MV-4-11 (cell line): ENCODE data around the gene GTF3C1.
A peak's percentile ranks its signal among the peaks of the same experiment; 100 is the strongest.
"Not testable (repeated sequence)": the region's sequence is repeated elsewhere in the genome, so short reads cannot be mapped to it uniquely, and the experiment has no call there.

Experiments used
- DNase-seq: peaks from one replicate; lab custom pipeline; 2025; lab: John Stamatoyannopoulos, UW

GTF3C1 gene

DNA sequence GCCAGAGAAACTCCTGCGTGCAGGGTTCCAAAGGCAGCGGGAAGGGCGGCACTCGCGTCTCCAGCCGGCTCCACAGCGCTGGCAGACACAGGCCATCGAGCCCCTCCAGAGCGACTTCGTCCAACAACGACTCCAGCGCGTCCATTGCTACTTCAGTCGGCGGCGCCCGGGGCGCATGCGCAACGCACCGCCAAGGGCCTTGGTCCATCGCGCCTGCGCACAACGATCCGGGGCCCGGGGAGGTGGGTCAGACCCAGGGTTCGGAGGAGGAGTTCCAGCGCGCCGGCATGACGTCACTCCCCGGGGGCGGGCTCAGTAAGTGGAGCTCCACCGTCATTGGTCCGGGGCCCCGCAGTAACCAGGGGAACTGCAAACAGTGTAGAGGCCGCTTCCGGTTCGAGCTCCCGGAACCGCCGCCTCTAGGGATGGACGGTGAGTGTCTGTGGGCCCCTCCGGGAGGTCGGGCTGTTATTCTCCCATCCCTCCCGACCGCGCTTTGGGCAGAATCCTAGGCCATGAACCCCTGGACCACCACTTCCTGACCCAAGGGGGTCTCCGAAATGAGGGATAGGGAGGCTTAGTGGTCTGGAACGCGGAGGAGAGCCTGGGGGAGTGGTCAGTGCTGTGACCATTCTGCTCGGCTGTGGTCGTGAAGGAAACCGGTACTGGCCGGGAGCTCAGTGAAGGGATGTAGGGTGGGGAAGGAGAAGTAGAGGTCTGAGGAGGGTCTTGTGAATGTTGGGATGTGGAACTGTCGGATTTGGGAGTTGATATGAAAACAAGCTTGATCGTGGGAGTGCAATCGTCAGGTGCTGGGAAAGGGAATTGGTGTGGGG, at the start of gene GTF3C1, which contains the start of gene KATNIP:
TSS of gene GTF3C1 (minus strand) at position 168 of the 836 bp plus-strand sequence. CDS start at position 145, 23 bp downstream.
TSS of gene KATNIP (plus strand) at position 399 of the 836 bp plus-strand sequence. CDS start at position 426, 27 bp downstream.
- DNase-seq, result peak; percentile 98

- no peak for DNase-seq
Measured at GRCh38 chr16:27598931-27599565, 49.3 kb upstream of the GTF3C1 start.

DNA sequence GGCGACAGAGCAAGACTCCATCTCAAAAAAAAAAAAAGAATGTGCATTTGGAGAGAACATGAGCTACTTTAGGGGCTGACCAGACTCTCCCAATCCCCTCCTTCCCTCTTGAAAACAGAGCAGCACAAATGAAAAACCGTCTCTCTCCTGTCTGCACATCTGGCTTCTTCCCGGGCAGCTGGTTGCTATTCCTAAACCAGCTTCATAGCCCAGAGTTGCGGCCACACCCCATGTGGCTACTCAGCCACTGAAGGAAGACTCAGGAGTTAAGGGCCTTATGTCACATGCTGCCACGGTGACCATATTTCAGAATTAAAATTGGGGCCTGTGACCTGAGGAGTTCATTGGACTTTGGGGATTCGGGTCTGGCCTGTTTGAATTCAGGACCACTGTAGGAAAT, 48.5 kb upstream of the GTF3C1 start:
- DNase-seq, result no peak

- no peak for DNase-seq
Measured at GRCh38 chr16:27597361-27597760, 47.6 kb upstream of the GTF3C1 start.

GRCh38 chr16:27596411-27596810, 46.7 kb upstream of the GTF3C1 start:
- DNase-seq, result no peak

- no peak for DNase-seq
Measured at GRCh38 chr16:27595993-27596392, 46.3 kb upstream of the GTF3C1 start.

- no peak for DNase-seq
Measured at GRCh38 chr16:27595475-27595874, 45.8 kb upstream of the GTF3C1 start.

GRCh38 chr16:27591837-27592236, 42.1 kb upstream of the GTF3C1 start:
- no peak for DNase-seq

GRCh38 chr16:27588057-27588456, 38.3 kb upstream of the GTF3C1 start:
- no peak for DNase-seq

GRCh38 chr16:27586711-27587110, 37.0 kb upstream of the GTF3C1 start:
- no peak for DNase-seq

GRCh38 chr16:27585200-27585599, 35.5 kb upstream of the GTF3C1 start:
- no peak for DNase-seq

DNA sequence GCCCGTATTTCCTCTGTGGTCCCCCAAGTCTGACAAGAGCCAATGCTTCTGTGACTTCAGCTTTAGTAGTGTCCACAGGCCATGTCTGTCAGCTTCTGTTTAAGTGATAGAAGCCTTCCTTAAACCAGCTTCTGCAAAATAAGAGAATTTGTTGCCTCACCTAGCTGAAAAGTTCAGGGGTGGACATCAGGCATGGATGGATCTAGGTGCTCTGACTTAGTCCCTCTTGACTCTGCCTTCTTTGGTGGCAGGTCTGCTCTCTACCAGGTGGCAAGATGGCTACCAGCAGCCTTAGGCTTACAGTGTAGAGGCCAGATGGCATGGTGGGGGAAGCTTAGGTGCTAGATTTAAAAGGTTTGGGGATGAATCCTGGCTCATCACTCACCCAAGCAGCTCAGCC, 33.9 kb upstream of the GTF3C1 start:
- DNase-seq, result no peak

DNA sequence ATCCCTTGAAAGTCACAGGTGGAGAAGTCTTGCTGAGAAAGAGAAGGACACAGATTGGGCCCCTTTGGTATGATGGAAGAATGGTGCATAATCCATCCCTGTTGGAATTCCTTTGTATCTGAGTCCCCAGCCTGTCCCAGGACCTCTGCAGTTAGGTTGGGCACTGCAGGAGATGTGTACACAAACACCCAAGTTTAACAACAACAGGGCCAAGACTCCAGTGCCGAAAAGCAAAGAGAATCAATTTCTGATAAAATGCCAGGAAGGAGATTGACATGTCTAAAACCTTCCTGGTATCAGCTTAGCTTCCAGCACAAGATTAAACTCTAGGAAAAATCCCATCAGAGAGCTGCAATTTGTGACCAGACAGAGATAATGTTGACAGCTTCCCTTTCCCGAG, 33.2 kb upstream of the GTF3C1 start:
- no peak for DNase-seq

- DNase-seq, result no peak
Measured at GRCh38 chr16:27579087-27579980, 29.6 kb upstream of the GTF3C1 start.

- no peak for DNase-seq
Measured at GRCh38 chr16:27576729-27577128, 27.0 kb upstream of the GTF3C1 start.

- no peak for DNase-seq
Measured at GRCh38 chr16:27572711-27573110, 23.0 kb upstream of the GTF3C1 start.

DNA sequence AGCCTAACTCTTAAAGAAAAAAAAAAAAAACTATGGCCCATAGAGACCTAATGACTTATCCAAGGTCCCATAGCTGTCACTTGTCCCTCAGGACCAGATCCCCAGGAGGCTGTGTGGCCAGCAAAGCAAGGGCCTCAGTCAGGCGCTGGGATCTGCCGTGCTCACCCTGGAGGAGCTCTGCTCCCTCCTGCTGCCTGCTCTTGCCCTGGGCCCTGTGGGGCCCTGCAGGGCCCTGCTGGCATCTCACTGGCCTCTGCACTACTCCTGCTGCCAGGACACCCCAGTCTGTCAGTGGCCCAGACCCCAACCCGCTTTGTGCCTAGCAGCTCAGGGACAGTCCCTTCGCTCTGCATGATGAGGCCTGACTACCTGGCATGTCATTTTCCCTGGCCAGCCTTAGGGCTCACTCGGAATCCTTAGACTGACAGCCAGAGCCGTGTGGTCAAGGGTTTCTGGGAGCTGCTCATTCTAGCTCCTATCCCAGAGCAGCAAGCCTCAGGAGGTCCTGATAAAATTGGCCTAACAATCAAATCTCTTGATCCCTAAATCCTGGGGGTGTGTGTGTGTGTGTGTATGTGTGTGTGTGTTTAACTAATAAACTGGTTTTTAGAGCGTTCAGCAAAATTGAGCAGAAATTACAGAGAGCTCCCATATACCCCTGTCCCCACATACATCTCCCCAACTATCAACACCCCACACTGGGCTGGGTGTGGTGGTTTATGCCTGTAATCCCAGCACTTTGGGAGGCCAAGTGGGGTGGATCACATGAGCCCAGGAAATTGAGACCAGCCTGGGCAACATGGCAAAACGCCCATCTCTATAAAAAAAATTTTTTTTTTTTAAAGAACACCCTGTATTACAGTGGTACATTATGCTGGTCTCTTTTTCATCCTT, 22.0 kb upstream of the GTF3C1 start:
- DNase-seq, result no peak

- DNase-seq, result not testable (repeated sequence)
Measured at GRCh38 chr16:27570986-27571385, 21.3 kb upstream of the GTF3C1 start.

DNA sequence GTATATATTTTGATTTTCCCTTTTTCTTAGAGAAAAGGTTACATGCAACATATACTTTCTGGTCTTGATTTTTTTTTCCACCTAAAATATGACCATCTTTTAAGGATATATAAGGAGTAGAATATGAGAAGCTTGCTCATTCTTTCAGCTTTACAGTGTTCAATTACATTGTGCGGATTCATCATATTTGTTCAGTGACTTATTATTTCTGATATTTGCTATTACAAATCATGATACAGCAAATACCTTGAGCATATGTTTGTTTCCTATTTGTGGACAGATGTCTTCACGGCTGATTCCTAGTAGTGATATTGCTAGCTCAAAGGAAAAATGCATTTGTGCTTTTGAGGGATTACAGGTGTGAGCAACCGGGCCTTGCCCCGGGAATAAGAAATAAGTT, 18.4 kb upstream of the GTF3C1 start:
- no peak for DNase-seq

- peak; percentile 50 for DNase-seq
Measured at GRCh38 chr16:27566417-27566816, 16.7 kb upstream of the GTF3C1 start.

GRCh38 chr16:27564224-27564623, 14.5 kb upstream of the GTF3C1 start:
- DNase-seq, result peak; percentile 27
